ENCODE measurements around the gene CRIM1. TPM values are rescaled to one million over a fixed set of nuclear protein-coding genes. Genes with fewer than 3 reads are reported as not detected.

CRIM1 gene
- total RNA-seq, 6 donors from 2014 or later: 74.7 to 128 (median 110) TPM

DNA sequence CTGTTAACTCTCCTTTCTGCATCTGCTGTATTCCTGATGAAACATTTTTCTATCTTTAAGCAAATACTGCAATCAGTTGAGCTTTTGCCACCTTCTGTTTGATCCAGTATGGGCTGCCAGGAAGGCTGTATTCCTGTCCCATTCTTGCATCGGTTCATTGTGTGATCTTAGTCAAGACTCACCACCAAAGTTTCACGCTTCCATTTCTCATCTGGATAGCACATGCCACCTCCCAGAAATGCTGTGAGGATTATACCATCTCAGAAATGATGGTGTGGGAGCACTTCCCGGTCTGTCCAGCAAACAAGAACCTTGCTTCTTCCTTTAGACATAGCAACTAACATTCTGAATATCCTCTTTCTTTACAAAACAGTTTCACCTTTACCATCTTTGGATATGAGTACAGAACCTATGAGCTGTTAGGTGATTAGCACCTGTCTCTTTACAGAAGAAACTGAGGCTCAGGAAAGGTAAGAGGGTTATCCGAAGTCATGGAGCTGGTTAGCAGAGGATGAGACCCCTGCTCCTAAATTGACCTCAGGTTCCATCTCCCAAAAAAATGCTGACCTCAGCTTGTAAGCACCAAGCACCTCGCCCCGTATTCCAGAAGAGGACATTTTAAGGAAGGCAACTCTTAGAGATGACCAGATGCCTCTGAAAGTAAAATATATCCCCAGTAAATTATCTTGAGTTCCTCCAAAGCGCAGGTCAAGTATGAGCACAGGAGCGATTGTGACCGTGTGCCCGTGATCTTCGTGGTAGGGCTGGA, 185.6 kb downstream of the CRIM1 start:
- DNase-seq (no peak), ATAC-seq (ENCODE audit: low FRiP score in 2 of 2) (no peak)
- Histone ChIP-seq H3K27me3 (no peaks in the 10 kb centered on the region), H3K4me3 (no peak overlapping the region), H3K4me1 (peaks cover 0 to 6% (median 0%) of the 10 kb centered on the region in 4 donors), H3K27ac (peak overlapping the region in 1 of 4 donors; percentile 36), H3K36me3 (peaks cover 0 to 69% (median 12%) of the 10 kb centered on the region in 4 donors), H3K9me3 (no peaks in the 10 kb centered on the region)
- 84 to 93% methylated on average over 10 to 11 of the region's 11 CpGs for WGBS, 2 donors
- no peak for TF ChIP-seq POLR2AphosphoS5 (IDR thresholded peaks at IDR 0.05)
- TF ChIP-seq EP300 (IDR thresholded peaks at IDR 0.05): no peak
- TF ChIP-seq POLR2A (IDR thresholded peaks at IDR 0.05): no peak
- TF ChIP-seq, protein P1, sequence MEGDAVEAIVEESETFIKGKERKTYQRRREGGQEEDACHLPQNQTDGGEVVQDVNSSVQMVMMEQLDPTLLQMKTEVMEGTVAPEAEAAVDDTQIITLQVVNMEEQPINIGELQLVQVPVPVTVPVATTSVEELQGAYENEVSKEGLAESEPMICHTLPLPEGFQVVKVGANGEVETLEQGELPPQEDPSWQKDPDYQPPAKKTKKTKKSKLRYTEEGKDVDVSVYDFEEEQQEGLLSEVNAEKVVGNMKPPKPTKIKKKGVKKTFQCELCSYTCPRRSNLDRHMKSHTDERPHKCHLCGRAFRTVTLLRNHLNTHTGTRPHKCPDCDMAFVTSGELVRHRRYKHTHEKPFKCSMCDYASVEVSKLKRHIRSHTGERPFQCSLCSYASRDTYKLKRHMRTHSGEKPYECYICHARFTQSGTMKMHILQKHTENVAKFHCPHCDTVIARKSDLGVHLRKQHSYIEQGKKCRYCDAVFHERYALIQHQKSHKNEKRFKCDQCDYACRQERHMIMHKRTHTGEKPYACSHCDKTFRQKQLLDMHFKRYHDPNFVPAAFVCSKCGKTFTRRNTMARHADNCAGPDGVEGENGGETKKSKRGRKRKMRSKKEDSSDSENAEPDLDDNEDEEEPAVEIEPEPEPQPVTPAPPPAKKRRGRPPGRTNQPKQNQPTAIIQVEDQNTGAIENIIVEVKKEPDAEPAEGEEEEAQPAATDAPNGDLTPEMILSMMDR (IDR thresholded peaks at IDR 0.05): no peak

DNA sequence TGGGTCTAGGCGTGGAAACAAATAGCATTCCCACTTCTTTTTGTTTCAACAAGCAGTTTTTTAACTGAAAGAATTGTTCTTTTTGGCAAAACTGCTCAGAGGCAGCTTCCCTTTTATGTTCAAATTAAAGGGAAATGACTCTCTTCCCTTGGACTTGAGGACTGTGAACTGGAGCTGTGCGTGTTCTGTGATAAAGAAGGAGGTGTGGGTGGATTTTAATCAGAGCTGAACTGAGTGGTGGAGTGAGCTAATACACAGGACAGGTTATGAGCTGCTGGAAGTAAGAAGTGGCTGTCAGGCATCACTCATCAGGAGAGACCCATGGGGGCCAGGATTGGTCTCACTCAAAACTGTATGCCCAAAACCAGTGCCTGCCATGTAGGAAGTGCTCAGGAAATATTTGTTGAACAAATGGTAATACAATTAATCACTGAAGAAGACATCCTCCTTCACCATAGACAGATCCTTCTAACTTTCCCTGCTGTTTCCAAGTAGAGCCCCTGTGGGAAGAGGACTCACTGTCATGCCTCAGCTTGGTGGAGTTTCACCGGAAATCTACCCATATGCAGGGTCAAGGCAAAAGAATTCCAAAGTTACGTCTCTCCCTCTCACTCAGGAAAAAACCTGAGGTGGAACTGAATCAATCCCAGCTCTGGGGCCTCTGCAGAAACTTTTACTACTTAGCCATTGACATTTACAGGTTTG, 186.5 kb downstream of the CRIM1 start:
- Histone ChIP-seq H3K27ac (peak overlapping the region in 1 of 4 donors; percentile 36), H3K9me3 (no peaks in the 10 kb centered on the region), H3K27me3 (no peaks in the 10 kb centered on the region), H3K4me3 (no peak overlapping the region), H3K4me1 (peaks cover 0 to 6% (median 0%) of the 10 kb centered on the region in 4 donors), H3K36me3 (peaks cover 0 to 73% (median 10%) of the 10 kb centered on the region in 4 donors)
- WGBS, 2 donors: 63 to 65% methylated on average over 4 of the region's 4 CpGs
- TF ChIP-seq EP300 (IDR thresholded peaks at IDR 0.05): no peak
- no peak for TF ChIP-seq POLR2A (IDR thresholded peaks at IDR 0.05)
- no peak for TF ChIP-seq POLR2AphosphoS5 (IDR thresholded peaks at IDR 0.05)
- TF ChIP-seq, protein P1 (IDR thresholded peaks at IDR 0.05): no peak
- no peak for ATAC-seq (ENCODE audit: low FRiP score in 2 of 2)
- DNase-seq: no peak

DNA sequence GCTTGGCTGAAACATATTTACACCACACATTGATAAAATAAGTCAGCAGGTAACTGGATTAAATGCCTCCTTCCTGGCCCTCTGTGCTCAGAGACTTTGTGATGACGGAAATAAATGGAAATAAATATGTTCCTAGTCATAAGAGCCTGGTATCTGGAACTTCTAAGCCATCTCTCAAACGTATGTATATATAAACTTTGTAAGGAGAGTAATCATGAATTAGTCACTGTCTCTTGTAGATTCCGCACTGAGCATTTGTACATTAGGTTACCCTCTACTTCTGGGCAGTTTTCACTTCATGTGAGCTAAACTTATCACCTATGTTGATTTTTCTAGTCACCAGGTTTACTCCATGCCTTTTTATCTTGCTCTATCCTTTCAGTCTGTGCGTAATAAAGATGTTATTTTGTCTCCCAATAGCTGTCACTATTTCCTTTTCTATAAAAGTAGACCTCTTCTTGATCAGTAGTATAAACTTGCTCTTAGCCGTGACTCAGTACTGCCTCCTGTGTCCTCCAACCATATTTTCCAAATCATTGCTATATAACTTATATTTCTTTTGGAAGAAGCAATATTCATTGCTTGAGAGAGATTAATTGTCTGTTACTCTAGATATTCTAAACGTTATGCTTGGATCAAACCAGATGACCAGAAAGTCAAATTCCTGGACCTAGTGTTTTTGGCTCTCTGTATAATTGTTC, 189.2 kb downstream of the CRIM1 start:
- WGBS, 2 donors: 90 to 91% methylated on average over 6 of the region's 6 CpGs
- no peaks in the 10 kb centered on the region for H3K9me3 ChIP-seq
- H3K4me1 ChIP-seq: peaks cover 0 to 6% (median 2%) of the 10 kb centered on the region in 4 donors
- TF ChIP-seq, protein P1 (IDR thresholded peaks at IDR 0.05): no peak
- TF ChIP-seq EP300 (IDR thresholded peaks at IDR 0.05) (no peak), POLR2A (IDR thresholded peaks at IDR 0.05) (no peak), POLR2AphosphoS5 (IDR thresholded peaks at IDR 0.05) (no peak)
- ATAC-seq (ENCODE audit: low FRiP score in 2 of 2): no peak
- no peak overlapping the region for H3K27ac ChIP-seq
- H3K36me3 ChIP-seq: peaks cover 0 to 78% (median 8%) of the 10 kb centered on the region in 4 donors
- no peaks in the 10 kb centered on the region for H3K27me3 ChIP-seq
- no peak for DNase-seq
- H3K4me3 ChIP-seq: no peak overlapping the region

DNA sequence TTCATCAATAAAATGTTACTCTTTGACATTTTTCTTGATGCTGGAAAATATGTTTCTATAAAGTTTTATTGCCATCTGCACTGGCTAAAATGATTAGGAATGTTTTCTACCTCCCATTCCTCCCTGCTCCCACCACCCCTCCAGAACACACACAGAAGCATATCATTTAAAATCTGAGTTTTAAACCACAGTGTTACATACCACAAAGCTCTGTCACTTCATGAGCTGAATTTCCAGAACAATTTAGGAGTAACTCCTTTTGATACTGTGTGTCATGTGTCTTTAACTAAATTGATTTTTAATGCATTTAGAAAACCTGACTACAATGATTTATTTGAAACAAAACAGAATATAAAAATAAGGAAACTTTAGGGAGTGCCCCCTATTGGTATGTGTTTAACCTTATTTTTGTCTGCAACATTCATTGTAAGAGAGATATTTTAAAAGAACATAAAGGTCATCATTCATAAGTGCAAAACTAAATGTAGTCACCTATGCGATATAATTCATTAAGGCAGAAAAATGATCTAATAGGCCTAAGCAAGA, 190.4 kb downstream of the CRIM1 start:
- no peak for ATAC-seq (ENCODE audit: low FRiP score in 2 of 2)
- H3K9me3 ChIP-seq: no peaks in the 10 kb centered on the region
- TF ChIP-seq, protein P1 (IDR thresholded peaks at IDR 0.05): no peak
- no peak for TF ChIP-seq POLR2A (IDR thresholded peaks at IDR 0.05)
- no peak for TF ChIP-seq EP300 (IDR thresholded peaks at IDR 0.05)
- TF ChIP-seq POLR2AphosphoS5 (IDR thresholded peaks at IDR 0.05): no peak
- H3K27ac ChIP-seq: peak overlapping the region in 1 of 4 donors; percentile 35
- no peaks in the 10 kb centered on the region for H3K27me3 ChIP-seq
- peaks cover under 1 to 82% (median 8%) of the 10 kb centered on the region in 4 donors for H3K36me3 ChIP-seq
- peaks cover 0 to 8% (median 3%) of the 10 kb centered on the region in 4 donors for H3K4me1 ChIP-seq
- WGBS, 2 donors: 0 to 58% methylated on average over 1 of the region's 1 CpG
- DNase-seq: no peak
- H3K4me3 ChIP-seq: no peak overlapping the region

All from upper lobe of left lung (tissue), 6 donors.